Adipose tissue (tissue), 3 donors: ENCODE measurements around the gene DKC1. TPM values are rescaled to one million over a fixed set of nuclear protein-coding genes. Genes with fewer than 3 reads are reported as not detected.

Source experiments
- H3K27ac ChIP-seq: one replicate; pipeline ENCODE4 v1.5.1; 2013; ENCODE audit warnings: low read depth, low read length
- WGBS, 3 donors: extraction: QIAGEN DNeasy Blood & Tissue Kit; methylation state at CpG; one replicate each; pipeline ENCODE4 v1.1.7; 2013; 5-methylcytosine and 5-hydroxymethylcytosine counted together
- polyA plus RNA-seq, 3 donors: library from polyadenylated mRNA; stranded (reverse); fragments of 200-250 nt; gene quantifications; one replicate each; pipeline ENCODE4 v1.2.3, GENCODE V29; 2013
- donor health status: healthy with polysubstance abuse.
- donor health status: Bipolar disorder and iron deficiency.
- donor health status: healthy.

DKC1 gene
- polyA plus RNA-seq = 10 to 100 TPM; 21.1 to 41.8 (median 26.5) TPM

- WGBS, 3 donors = 0 to 39% (median 1%) methylated on average over 46 to 84 of the region's 84 CpGs
- no peak within 1 kb of the TSS for H3K27ac ChIP-seq
These were observed at the start of gene DKC1 for GRCh38 chrX:154762537-154763296. Gene DKC1 (plus strand): TSS chrX:154762864. CDS start chrX:154762966, 102 bp downstream.

GRCh38 chrX:154714925-154715324 lies 47.7 kb upstream of the DKC1 start:
- 0 to 2% (median 1%) methylated on average over 2 of the region's 2 CpGs for WGBS, 3 donors
- no peak overlapping the region for H3K27ac ChIP-seq

DNA sequence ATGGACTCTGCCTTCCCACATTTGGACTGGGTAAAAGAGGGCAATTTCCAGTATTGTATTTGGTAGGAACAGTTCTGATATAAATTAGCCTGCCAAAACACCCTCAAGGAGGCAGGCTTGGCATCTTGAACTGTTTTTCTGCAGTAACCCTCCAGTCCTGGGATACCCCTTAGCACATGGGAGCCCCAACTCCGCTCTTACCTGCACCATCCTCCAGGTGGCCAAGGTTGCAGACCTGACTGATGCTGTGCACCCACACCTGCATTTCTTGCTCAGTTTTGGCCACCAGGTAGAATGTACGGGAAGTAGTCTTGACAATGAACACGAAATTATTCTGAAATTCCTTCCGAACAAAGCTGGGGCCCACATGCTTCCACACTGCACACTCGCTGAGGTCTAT lies 46.8 kb upstream of the DKC1 start:
- WGBS, 3 donors = 75 to 96% (median 83%) methylated on average over 5 of the region's 5 CpGs
- H3K27ac ChIP-seq = no peak overlapping the region

DNA sequence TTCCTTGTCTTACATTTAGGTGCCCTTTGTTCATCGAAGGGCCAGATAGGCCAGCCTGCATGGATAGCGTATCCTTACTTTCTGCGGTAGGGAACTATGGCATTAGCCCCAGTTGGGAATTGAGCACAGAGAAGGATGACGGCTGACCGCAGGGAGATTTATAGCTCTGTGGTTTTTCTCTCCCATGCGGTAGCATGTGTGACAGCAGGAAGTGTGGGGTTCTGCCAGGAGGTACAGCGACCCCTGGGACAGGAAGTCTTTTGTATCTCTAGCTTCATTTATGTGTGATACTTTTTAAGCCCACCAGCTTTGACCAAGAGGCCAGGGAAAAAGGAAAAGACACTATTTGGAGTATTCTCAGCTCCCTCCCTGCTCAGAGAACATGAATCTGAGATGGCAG lies 44.8 kb upstream of the DKC1 start:
- WGBS, 3 donors = 27 to 47% (median 35%) methylated on average over 7 of the region's 7 CpGs
- no peak overlapping the region for H3K27ac ChIP-seq

- WGBS, 3 donors = 26 to 85% (median 44%) methylated on average over 1 of the region's 1 CpG
- no peak overlapping the region for H3K27ac ChIP-seq
These were observed 44.0 kb upstream of the DKC1 start for GRCh38 chrX:154718616-154719015.

DNA sequence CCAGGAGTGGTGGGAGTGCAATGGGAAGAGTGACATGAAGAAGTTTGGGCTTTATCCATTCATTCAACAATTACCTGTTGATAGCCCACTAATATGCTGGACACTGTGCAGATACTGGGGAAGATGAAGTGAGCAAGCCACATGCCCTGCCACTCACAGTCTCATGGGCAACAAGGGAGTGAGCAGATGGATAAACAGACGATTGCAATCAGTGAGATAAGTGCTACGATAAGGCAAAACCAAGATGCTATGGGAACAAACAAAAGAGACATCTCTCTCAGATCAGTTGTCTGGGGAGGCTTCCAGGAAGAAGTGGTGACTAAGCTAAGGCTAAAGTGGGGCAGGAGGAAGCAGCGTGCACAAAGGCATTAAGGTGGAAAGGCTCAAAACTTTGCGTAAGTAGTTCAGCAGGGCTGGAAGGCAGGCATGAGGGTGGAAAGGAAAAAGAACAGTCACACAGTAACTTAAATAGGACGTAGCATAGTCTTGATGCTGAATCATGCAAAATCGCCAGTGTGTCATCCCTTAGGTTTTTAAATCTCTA lies 43.5 kb upstream of the DKC1 start:
- H3K27ac ChIP-seq = no peak overlapping the region
- 35 to 66% (median 50%) methylated on average over 6 of the region's 6 CpGs for WGBS, 3 donors

GRCh38 chrX:154720067-154720466 lies 42.6 kb upstream of the DKC1 start:
- WGBS, 3 donors = 62 to 67% (median 65%) methylated on average over 4 of the region's 4 CpGs
- no peak overlapping the region for H3K27ac ChIP-seq

DNA sequence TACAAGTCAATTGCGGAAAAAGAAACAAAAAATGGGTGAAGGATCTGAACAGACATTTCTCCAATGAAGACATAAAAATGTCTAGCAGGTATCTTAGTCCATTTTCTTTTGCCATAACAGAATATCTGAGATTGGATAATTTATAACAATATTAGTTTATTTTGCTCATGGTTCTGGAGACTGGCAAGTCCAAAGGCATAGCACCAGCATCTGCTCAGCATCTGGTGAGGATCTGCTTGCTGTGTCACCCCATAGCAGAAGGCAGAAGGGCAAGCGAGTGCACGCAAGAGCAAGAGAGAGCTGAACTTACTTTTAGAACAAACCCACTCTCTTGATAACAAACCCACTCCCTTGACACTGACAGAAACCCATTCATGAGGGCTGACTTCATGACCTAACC lies 41.5 kb upstream of the DKC1 start:
- no peak overlapping the region for H3K27ac ChIP-seq
- WGBS, 3 donors = 91 to 100% (median 98%) methylated on average over 3 of the region's 3 CpGs

GRCh38 chrX:154724993-154725756 lies 37.5 kb upstream of the DKC1 start:
- no peak overlapping the region for H3K27ac ChIP-seq
- 65 to 85% (median 77%) methylated on average over 2 of the region's 2 CpGs for WGBS, 3 donors

DNA sequence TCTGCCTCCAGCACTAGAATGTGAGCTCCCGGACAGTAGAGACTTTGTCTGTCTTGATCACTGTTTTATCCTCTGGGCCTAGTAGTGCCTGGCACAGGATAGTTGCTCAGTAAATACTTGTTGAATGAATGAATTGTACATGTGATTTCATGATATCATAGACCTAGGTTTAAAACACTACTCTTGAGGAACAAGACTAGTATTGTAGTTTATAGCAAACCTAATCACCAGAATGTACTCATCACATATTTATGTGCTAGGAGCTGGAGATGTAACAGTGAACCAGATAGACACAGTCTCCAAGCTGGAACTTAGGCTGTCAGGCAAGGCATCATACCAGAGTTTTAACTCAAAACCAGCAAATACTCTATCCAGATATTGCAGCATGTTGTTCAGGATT lies 35.2 kb upstream of the DKC1 start:
- no peak overlapping the region for H3K27ac ChIP-seq
- WGBS, 3 donors = 64 to 80% (median 75%) methylated on average over 1 of the region's 1 CpG

DNA sequence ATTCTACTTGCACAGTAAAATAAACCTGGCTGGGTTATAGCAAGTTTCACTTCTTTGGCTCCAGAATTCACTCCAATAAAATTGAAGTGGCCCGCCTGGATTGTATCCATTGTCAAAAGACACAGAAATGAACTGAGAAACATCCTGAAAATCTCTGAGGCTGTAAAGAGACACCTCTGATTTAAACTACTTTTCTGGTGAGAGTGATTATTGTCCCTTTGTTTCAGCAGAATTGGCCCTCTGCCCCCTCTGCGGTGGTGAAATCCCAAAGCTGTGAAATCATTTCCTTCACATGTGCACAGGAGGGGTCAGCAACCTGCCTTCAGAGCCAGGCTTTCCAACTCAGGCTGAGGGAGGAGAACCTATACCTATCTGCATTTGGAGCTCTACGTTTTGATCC lies 34.8 kb upstream of the DKC1 start:
- no peak overlapping the region for H3K27ac ChIP-seq
- WGBS, 3 donors = 17 to 49% (median 34%) methylated on average over 3 of the region's 3 CpGs

GRCh38 chrX:154728431-154729190 lies 34.1 kb upstream of the DKC1 start:
- WGBS, 3 donors = 55 to 81% (median 57%) methylated on average over 7 of the region's 7 CpGs
- no peak overlapping the region for H3K27ac ChIP-seq

- H3K27ac ChIP-seq = no peak overlapping the region
- WGBS, 3 donors = 62 to 71% (median 66%) methylated on average over 3 of the region's 3 CpGs
These were observed 33.2 kb upstream of the DKC1 start for GRCh38 chrX:154729439-154729838.

- H3K27ac ChIP-seq = no peak overlapping the region
- 22 to 42% (median 37%) methylated on average over 6 of the region's 6 CpGs for WGBS, 3 donors
These were observed 32.3 kb upstream of the DKC1 start for GRCh38 chrX:154730253-154730891.

DNA sequence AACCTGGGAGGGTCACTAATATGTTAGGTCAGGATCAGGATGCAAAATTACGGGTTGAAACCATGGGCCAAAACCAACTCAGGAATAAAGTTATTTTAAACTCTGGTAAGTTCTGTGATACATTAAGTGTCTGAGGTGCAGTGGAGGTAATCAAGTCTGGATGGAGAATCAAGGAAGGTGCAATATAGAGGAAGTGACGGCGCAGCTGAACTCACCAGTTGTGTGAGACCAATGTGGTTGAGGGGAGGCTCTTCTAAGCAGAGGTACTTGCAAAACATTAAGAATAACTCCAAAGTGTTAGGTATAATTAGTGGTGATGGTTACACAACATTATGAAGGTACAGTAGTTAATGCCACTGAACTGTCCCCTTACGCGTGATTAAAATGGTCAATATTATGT lies 31.5 kb upstream of the DKC1 start:
- WGBS, 3 donors = 73 to 95% (median 78%) methylated on average over 5 of the region's 5 CpGs

GRCh38 chrX:154731881-154732280 lies 30.8 kb upstream of the DKC1 start:
- no peak overlapping the region for H3K27ac ChIP-seq
- 53 to 76% (median 71%) methylated on average over 7 of the region's 7 CpGs for WGBS, 3 donors

More for the DNA sequence above, 31.5 kb upstream of the DKC1 start:
- H3K27ac ChIP-seq = no peak overlapping the region

DNA sequence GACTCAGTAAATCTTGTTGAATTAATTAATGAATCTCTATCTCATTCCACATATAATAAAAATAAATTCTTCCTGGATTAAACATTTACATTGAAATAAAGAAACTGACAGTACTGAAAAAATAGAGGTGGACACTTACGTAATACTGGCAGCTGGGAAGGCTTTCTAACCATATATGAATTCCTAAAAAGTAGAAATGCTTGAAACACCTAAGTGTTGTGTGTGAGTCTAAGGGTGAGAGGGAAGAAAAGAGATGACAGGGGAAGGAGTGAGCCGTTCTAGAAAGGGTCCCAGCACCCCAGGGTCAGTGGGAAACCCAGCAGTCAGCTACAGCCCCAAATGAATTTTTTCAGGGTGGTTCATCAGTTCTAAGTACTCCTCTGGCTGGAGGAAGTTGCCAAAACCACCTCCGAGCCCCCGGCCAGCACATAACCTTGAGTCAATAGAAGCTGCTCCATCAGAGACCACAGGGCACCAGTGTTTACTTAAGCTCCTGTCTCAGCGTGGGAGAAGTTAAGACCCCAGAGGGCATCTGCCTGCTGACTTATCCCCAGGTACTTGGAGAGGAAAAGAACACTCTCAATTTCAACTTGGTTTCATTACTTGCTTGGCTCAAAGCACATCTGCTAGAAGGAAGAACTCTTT lies 30.1 kb upstream of the DKC1 start:
- WGBS, 3 donors = 18 to 40% (median 32%) methylated on average over 5 of the region's 5 CpGs
- no peak overlapping the region for H3K27ac ChIP-seq

GRCh38 chrX:154733066-154733425 lies 29.6 kb upstream of the DKC1 start:
- H3K27ac ChIP-seq = no peak overlapping the region
- 58 to 80% (median 65%) methylated on average over 2 of the region's 2 CpGs for WGBS, 3 donors
